IMR-90 (cell line): ENCODE measurements around the gene GMNN. TPM values are rescaled to one million over a fixed set of nuclear protein-coding genes. Genes with fewer than 3 reads are reported as not detected.
"Not testable (repeated sequence)": the region's sequence is repeated elsewhere in the genome, so short reads cannot be mapped to it uniquely, and the experiment has no call there.

ENCODE experiments used
- ATAC-seq: fragments of 200-7000 bp; cut with Tn5 transposase; 2 replicates; pipeline ENCODE4 v1.9.1; 2020; ENCODE audit warnings: low read depth, mild to moderate bottlenecking, moderate library complexity
- BruUV-seq: library from RNA; stranded (reverse); fragments of 400-500 nt; replicated peaks from 2 replicates; lab custom pipeline; 2021; lab: Mats Ljungman, UMichigan
- CTCF ChIA-PET: fragments of 300-600 bp; formaldehyde crosslinking; extraction: SDS; loops from one replicate; lab custom pipeline; 2021; ENCODE audit warnings: antibody characterized with exemption; lab: Yijun Ruan, JAX
- POLR2A ChIA-PET: fragments of 300-600 bp; sonication (Branson Sonifier 250); formaldehyde crosslinking; loops from one replicate; lab custom pipeline; 2022; ENCODE audit warnings: antibody characterized with exemption; ENCODE audit not compliant: unreplicated experiment; lab: Charles Lee
- DNase-seq: peaks from one replicate; pipeline ENCODE4 v3.0.0; 2013
- H2AFZ ChIP-seq: replicated peaks from 2 replicates; pipeline ENCODE3; 2013; ENCODE audit warnings: low read length, mild to moderate bottlenecking; ENCODE audit not compliant: poor library complexity
- H2AK5ac ChIP-seq: 2 replicates; pipeline ENCODE4 v1.6.1; 2013; ENCODE audit warnings: low read depth, low read length, inconsistent platforms
- H2AK9ac ChIP-seq: replicated peaks from 2 replicates; pipeline ENCODE3; 2013; ENCODE audit warnings: mild to moderate bottlenecking, low read depth, low read length, moderate library complexity; ENCODE audit not compliant: poor library complexity
- H2BK120ac ChIP-seq: 2 replicates; pipeline ENCODE4 v1.6.1; 2013; ENCODE audit warnings: low read depth, low read length, inconsistent platforms
- H2BK15ac ChIP-seq: 3 replicates; pipeline ENCODE4 v1.6.1; 2013; ENCODE audit warnings: low read depth, low read length, inconsistent platforms
- H2BK20ac ChIP-seq: 2 replicates; pipeline ENCODE4 v1.6.1; 2013; ENCODE audit warnings: low read depth, mild to moderate bottlenecking, inconsistent platforms, low read length, moderate library complexity
- H2BK5ac ChIP-seq: 2 replicates; pipeline ENCODE4 v1.6.1; 2013; ENCODE audit warnings: mild to moderate bottlenecking, low read depth, low read length, inconsistent platforms; ENCODE audit not compliant: poor library complexity, severe bottlenecking
- H3K14ac ChIP-seq: replicated peaks from 2 replicates; pipeline ENCODE4 v1.6.1; 2013; ENCODE audit warnings: low read depth, low read length, inconsistent platforms
- H3K18ac ChIP-seq: 2 replicates; pipeline ENCODE4 v1.6.1; 2013; ENCODE audit warnings: low read depth, low read length, control low read depth
- H3K23ac ChIP-seq: 2 replicates; pipeline ENCODE4 v1.6.1; 2013; ENCODE audit warnings: low read depth, low read length, inconsistent platforms
- H3K27ac ChIP-seq: 2 replicates; pipeline ENCODE4 v1.5.1; 2013; ENCODE audit warnings: mild to moderate bottlenecking, control low read depth, low read length; ENCODE audit not compliant: insufficient read depth
- H3K27me3 ChIP-seq: 2 replicates; pipeline ENCODE4 v1.6.1; 2013; ENCODE audit warnings: low read length; ENCODE audit not compliant: control insufficient read depth, insufficient read depth
- H3K36me3 ChIP-seq: 2 replicates; pipeline ENCODE4 v1.6.1; 2013; ENCODE audit warnings: low read length, mixed read lengths; ENCODE audit not compliant: control insufficient read depth, insufficient read depth
- H3K4ac ChIP-seq: 2 replicates; pipeline ENCODE4 v1.6.1; 2013; ENCODE audit warnings: low read depth, low read length, inconsistent platforms
- H3K4me1 ChIP-seq: 2 replicates; pipeline ENCODE4 v1.6.1; 2013; ENCODE audit warnings: low read length, mixed read lengths; ENCODE audit not compliant: control insufficient read depth, insufficient read depth
- H3K4me2 ChIP-seq: 2 replicates; pipeline ENCODE4 v1.6.1; 2013; ENCODE audit warnings: low read depth, mild to moderate bottlenecking, control low read depth, low read length, moderate library complexity
- H3K4me3 ChIP-seq: 2 replicates; pipeline ENCODE4 v1.5.1; 2013; ENCODE audit warnings: low read depth, mild to moderate bottlenecking, control low read depth, low read length, moderate library complexity; ENCODE audit not compliant: insufficient read depth
- H3K56ac ChIP-seq: 2 replicates; pipeline ENCODE4 v1.6.1; 2013; ENCODE audit warnings: low read length, inconsistent platforms; ENCODE audit not compliant: insufficient read depth; ENCODE audit errors: extremely low read depth
- H3K79me1 ChIP-seq, 2 experiments: 2 replicates each; pipeline ENCODE4 v1.6.1; 2013; ENCODE audit warnings: low read length in 2 of 2, inconsistent platforms in 1 of 2, low read depth in 1 of 2
- H3K9ac ChIP-seq: 2 replicates; pipeline ENCODE4 v1.6.1; 2013; ENCODE audit warnings: low read depth, low read length, control low read depth
- H3K9me1 ChIP-seq: 2 replicates; pipeline ENCODE4 v1.6.1; 2013; ENCODE audit warnings: low read length, inconsistent platforms; ENCODE audit not compliant: insufficient read depth
- H3K9me3 ChIP-seq: 2 replicates; pipeline ENCODE4 v1.6.1; 2013; ENCODE audit warnings: low read length; ENCODE audit not compliant: control insufficient read depth, insufficient read depth
- H4K20me1 ChIP-seq: 2 replicates; pipeline ENCODE4 v1.6.1; 2013; ENCODE audit warnings: low read length, inconsistent platforms; ENCODE audit not compliant: insufficient read depth
- H4K5ac ChIP-seq: 2 replicates; pipeline ENCODE4 v1.6.1; 2013; ENCODE audit warnings: mild to moderate bottlenecking, low read depth, low read length, control low read depth
- H4K8ac ChIP-seq, 2 experiments: 2 replicates each; pipeline ENCODE4 v1.6.1; 2013; ENCODE audit warnings: low read depth in 2 of 2, low read length in 2 of 2, control low read depth in 1 of 2, inconsistent platforms in 1 of 2
- H4K91ac ChIP-seq: 2 replicates; pipeline ENCODE4 v1.6.1; 2013; ENCODE audit warnings: low read depth, low read length, inconsistent platforms; ENCODE audit not compliant: insufficient read depth
- CEBPB ChIP-seq: IDR thresholded peaks from 2 replicates; pipeline ENCODE4 v1.6.1; 2012; ENCODE audit warnings: low read depth, low read length, improper control_type of control experiment
- CHD1 ChIP-seq: IDR thresholded peaks from 2 replicates; pipeline ENCODE4 v1.6.1; 2012; ENCODE audit warnings: low read depth, low read length, improper control_type of control experiment
- CTCF ChIP-seq: conservative IDR thresholded peaks from 2 replicates; pipeline ENCODE4 v1.5.1; 2012; ENCODE audit warnings: mild to moderate bottlenecking, low read depth, low read length, improper control_type of control experiment
- FOS ChIP-seq: fragments of 150-350 bp; IDR thresholded peaks from 2 replicates; pipeline ENCODE4 v1.6.1; 2016; ENCODE audit warnings: low read depth, low read length
- MAFK ChIP-seq: IDR thresholded peaks from 2 replicates; pipeline ENCODE4 v1.6.1; 2012; ENCODE audit warnings: low read depth, low read length, improper control_type of control experiment
- WGBS, 2 experiments: methylation state at CpG; one replicate each; pipeline versions ENCODE4 v1.1.5 to v1.1.7; 2013; ENCODE audit warnings: missing lambda C conversion rate in 2 of 2; ENCODE audit not compliant: insufficient read length in 1 of 2; ENCODE audit errors: extremely low coverage in 2 of 2; 5-methylcytosine and 5-hydroxymethylcytosine counted together
- dilution Hi-C: fragments of 300-500 bp; cut with HindIII; formaldehyde crosslinking; loops from one replicate; pipeline ENCODE4 v1.14.3; 2018; ENCODE audit warnings: low sequenced_read_pairs; ENCODE audit not compliant: unreplicated experiment
- in situ Hi-C: fragments of 300-500 bp; cut with MboI; formaldehyde crosslinking; loops from 3 replicates; pipeline ENCODE4 v1.14.3; 2019; ENCODE audit warnings: low sequenced_read_pairs, inconsistent platforms, mixed read lengths
- intact Hi-C: fragments of 100-400 bp; cut with micrococcal nuclease; formaldehyde crosslinking; loops from 2 replicates; pipeline ENCODE4 v1.10.0; 2022
- polyA plus RNA-seq, 3 experiments: library from polyadenylated mRNA; depleted of rRNA; stranded (reverse); fragments of >200 nt; gene quantifications; 2 replicates each; pipeline ENCODE4 v1.2.3, GENCODE V29; 2012; ENCODE audit warnings: low replicate concordance in 1 of 3
- total RNA-seq: library from RNA; depleted of rRNA; stranded (reverse); fragments of >200 nt; gene quantifications from 2 replicates; pipeline ENCODE4 v1.2.3, GENCODE V29; 2012

The GMNN gene
- total and polyA plus RNA-seq, 2 of the 4 experiments (the other 2 are of a cell fraction), result 19.7 to 22.2 TPM

- H2BK20ac ChIP-seq, result no peak overlapping the region
- intact Hi-C loops, result no loop called here
These were observed 40.6 kb upstream of the GMNN start for GRCh38 chr6:24734166-24734565.

GRCh38 chr6:24734710-24735109 is 40.0 kb upstream of the GMNN start:
- H3K18ac ChIP-seq, H2BK15ac ChIP-seq, H2BK20ac ChIP-seq, H3K23ac ChIP-seq, H2BK120ac ChIP-seq, H4K8ac ChIP-seq, H4K20me1 ChIP-seq, DNase-seq, H3K4me2 ChIP-seq, H2AK5ac ChIP-seq, H2AFZ ChIP-seq, in situ Hi-C loops, H2AK9ac ChIP-seq, H3K56ac ChIP-seq, H3K9ac ChIP-seq, H3K27me3 ChIP-seq, BruUV-seq, H3K79me1 ChIP-seq, H3K14ac ChIP-seq, H3K9me1 ChIP-seq, ATAC-seq, H3K9me3 ChIP-seq, H3K36me3 ChIP-seq, H3K4ac ChIP-seq, dilution Hi-C loops, H3K27ac ChIP-seq, intact Hi-C loops, H4K91ac ChIP-seq, H3K4me3 ChIP-seq, H4K5ac ChIP-seq, H2BK5ac ChIP-seq, POLR2A ChIA-PET, H3K4me1 ChIP-seq, CTCF ChIA-PET: not testable (repeated sequence)
- 100% methylated on average over 1 of the region's 4 CpGs; no CpG with 5 or more reads in 1 of the 2 experiments for WGBS, 2 experiments

More at GRCh38 chr6:24734166-24734565, 40.6 kb upstream of the GMNN start:
- H3K79me1 ChIP-seq, result no peaks in the 10 kb centered on the region
- no peak overlapping the region for H4K5ac ChIP-seq
- no peak overlapping the region for H2AK5ac ChIP-seq
- POLR2A ChIA-PET, result no interaction called here
- H2BK15ac ChIP-seq, result no peak overlapping the region
- no peak overlapping the region for H2AK9ac ChIP-seq
- no peaks in the 10 kb centered on the region for H3K27me3 ChIP-seq
- no peak overlapping the region for H3K9ac ChIP-seq
- H2BK5ac ChIP-seq, result no peak overlapping the region
- WGBS, 2 experiments, result 100% methylated on average over 1 of the region's 1 CpG; no CpG with 5 or more reads in 1 of the 2 experiments
- no peak overlapping the region for H2BK120ac ChIP-seq
- H3K14ac ChIP-seq, result no peak overlapping the region
- H3K23ac ChIP-seq, result no peak overlapping the region
- DNase-seq (no peak), ATAC-seq (no peak)
- no peak overlapping the region for H3K18ac ChIP-seq
- H3K9me3 ChIP-seq, result peaks cover 8% of the 10 kb centered on the region
- H3K56ac ChIP-seq, result no peak overlapping the region
- H3K4me1 ChIP-seq, result no peaks in the 10 kb centered on the region
- CTCF ChIA-PET, result no interaction called here
- H3K36me3 ChIP-seq, result no peaks in the 10 kb centered on the region
- no peak overlapping the region for H3K27ac ChIP-seq
- no peak for TF ChIP-seq MAFK
- no peak for TF ChIP-seq CHD1
- no peak for TF ChIP-seq FOS
- TF ChIP-seq CEBPB, result no peak
- no peak for TF ChIP-seq CTCF
- H3K4me3 ChIP-seq, result no peak overlapping the region
- no peak overlapping the region for H4K8ac ChIP-seq
- in situ Hi-C loops (no loop called here), dilution Hi-C loops (no loop called here)
- H4K20me1 ChIP-seq, result no peaks in the 10 kb centered on the region
- H3K4ac ChIP-seq, result no peak overlapping the region
- no peak overlapping the region for H3K4me2 ChIP-seq
- H2AFZ ChIP-seq, result no peak overlapping the region
- no peaks in the 10 kb centered on the region for H3K9me1 ChIP-seq
- H4K91ac ChIP-seq, result no peak overlapping the region
- no TSS peak for BruUV-seq
